Activated CD4-positive, CD25-positive, alpha-beta regulatory T cell treated with anti-CD3 and anti-CD28 coated beads, Interleukin-2, amount 50 U/mL, for 16 hours (primary cell): ENCODE data around the gene RAET1L.
"Not testable (repeated sequence)": the region's sequence is repeated elsewhere in the genome, so short reads cannot be mapped to it uniquely, and the experiment has no call there.

ENCODE experiments used
- DNase-seq: peaks from one replicate; pipeline ENCODE4 v3.0.0-alpha.2; 2020; ENCODE audit warnings: low read depth, low spot score

Gene RAET1L

GRCh38 chr6:150016324-150017185 is 8.8 kb downstream of the RAET1L start:
- DNase-seq: peak; percentile 45

GRCh38 chr6:150015281-150016001 is 9.9 kb downstream of the RAET1L start:
- not testable (repeated sequence) for DNase-seq

GRCh38 chr6:150014623-150015280 is 10.6 kb downstream of the RAET1L start:
- not testable (repeated sequence) for DNase-seq

- DNase-seq: not testable (repeated sequence)
Measured at GRCh38 chr6:150013785-150014622, 11.3 kb downstream of the RAET1L start.

GRCh38 chr6:150012846-150013784 is 12.2 kb downstream of the RAET1L start:
- DNase-seq: not testable (repeated sequence)

GRCh38 chr6:150008588-150008987 is 16.7 kb downstream of the RAET1L start:
- DNase-seq: no peak

GRCh38 chr6:150006961-150007464 is 18.3 kb downstream of the RAET1L start:
- no peak for DNase-seq

- DNase-seq: no peak
Measured at GRCh38 chr6:150005761-150006651, 19.3 kb downstream of the RAET1L start.

GRCh38 chr6:150004783-150005717 is 20.3 kb downstream of the RAET1L start:
- peak; percentile 78 for DNase-seq

GRCh38 chr6:150004101-150004782 is 21.1 kb downstream of the RAET1L start:
- DNase-seq: no peak

GRCh38 chr6:150003599-150003998 is 21.7 kb downstream of the RAET1L start:
- DNase-seq: not testable (repeated sequence)

GRCh38 chr6:150002710-150003109 is 22.6 kb downstream of the RAET1L start:
- no peak for DNase-seq

GRCh38 chr6:150001295-150002008 is 23.9 kb downstream of the RAET1L start:
- no peak for DNase-seq

GRCh38 chr6:149999636-150000035 is 25.7 kb downstream of the RAET1L start:
- DNase-seq: no peak

- no peak for DNase-seq
Measured at GRCh38 chr6:149995971-149996370, 29.4 kb downstream of the RAET1L start.

GRCh38 chr6:149995235-149995750 is 30.0 kb downstream of the RAET1L start:
- DNase-seq: no peak
